ENCODE data around the gene NAA10. TPM values are rescaled to one million over a fixed set of nuclear protein-coding genes. Genes with fewer than 3 reads are reported as not detected.

NAA10 gene
- total RNA-seq, 2 donors from 2014 or later: 60.1 to 66.4 TPM

DNA sequence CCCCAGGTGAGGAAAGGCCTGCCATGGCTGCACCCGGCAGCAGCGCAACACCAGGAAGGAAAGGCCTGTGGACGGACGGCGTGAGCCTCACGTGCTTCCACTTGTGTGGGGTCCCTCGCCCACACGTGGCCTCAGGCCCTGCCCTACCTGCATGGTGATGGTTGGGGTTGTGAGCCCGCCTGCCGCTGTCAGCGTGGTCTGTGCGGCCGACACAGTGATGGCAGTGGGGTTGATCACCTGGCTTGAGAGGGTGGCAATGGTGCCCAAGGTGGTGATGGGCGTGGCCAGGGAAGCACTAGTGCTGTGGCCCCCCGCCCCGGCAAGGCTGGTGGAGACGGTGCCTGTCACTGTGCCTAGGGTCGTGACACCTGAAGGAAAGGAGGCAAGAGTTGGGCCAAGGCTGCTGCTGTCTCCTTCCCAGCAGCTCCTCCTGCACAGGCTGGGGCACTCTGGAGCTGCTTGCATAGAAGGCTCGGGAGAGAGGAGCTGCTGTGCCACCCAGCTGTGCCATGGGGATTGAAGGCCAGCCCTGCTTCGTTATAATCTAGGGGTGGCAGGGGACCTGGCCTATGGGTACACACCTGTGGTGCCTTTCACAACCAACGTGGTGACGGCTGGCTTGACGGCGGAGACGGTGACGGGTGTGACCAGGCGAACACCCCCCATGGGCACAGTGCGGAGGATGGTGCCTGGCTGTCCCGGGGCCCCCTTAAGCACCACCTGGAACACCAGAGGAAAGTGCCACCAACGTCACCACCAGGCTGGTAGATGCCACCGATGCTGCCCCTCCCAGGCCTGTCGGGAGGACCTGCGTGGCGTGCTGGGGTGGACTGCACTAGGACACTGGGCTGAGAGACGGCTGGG is 21.4 kb upstream of the NAA10 start:
- TF ChIP-seq, protein P1, sequence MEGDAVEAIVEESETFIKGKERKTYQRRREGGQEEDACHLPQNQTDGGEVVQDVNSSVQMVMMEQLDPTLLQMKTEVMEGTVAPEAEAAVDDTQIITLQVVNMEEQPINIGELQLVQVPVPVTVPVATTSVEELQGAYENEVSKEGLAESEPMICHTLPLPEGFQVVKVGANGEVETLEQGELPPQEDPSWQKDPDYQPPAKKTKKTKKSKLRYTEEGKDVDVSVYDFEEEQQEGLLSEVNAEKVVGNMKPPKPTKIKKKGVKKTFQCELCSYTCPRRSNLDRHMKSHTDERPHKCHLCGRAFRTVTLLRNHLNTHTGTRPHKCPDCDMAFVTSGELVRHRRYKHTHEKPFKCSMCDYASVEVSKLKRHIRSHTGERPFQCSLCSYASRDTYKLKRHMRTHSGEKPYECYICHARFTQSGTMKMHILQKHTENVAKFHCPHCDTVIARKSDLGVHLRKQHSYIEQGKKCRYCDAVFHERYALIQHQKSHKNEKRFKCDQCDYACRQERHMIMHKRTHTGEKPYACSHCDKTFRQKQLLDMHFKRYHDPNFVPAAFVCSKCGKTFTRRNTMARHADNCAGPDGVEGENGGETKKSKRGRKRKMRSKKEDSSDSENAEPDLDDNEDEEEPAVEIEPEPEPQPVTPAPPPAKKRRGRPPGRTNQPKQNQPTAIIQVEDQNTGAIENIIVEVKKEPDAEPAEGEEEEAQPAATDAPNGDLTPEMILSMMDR (IDR thresholded peaks at IDR 0.05): no peak
- ATAC-seq (ENCODE audit: insufficient number of reproducible peaks, low FRiP score, low read depth): no peak
- Histone ChIP-seq H3K4me1 (ENCODE audit: control insufficient read depth in 1 of 2, low read depth in 2 of 2) (peaks cover 0 to 15% of the 10 kb centered on the region in 2 donors), H3K4me3 (no peak overlapping the region), H3K9me3 (no peaks in the 10 kb centered on the region), H3K36me3 (peaks cover 25% of the 10 kb centered on the region), H3K27ac (no peak overlapping the region), H3K27me3 (replicated peaks; ENCODE audit: insufficient read depth) (no peaks in the 10 kb centered on the region)
- DNase-seq (ENCODE audit: low spot score): no peak

DNA sequence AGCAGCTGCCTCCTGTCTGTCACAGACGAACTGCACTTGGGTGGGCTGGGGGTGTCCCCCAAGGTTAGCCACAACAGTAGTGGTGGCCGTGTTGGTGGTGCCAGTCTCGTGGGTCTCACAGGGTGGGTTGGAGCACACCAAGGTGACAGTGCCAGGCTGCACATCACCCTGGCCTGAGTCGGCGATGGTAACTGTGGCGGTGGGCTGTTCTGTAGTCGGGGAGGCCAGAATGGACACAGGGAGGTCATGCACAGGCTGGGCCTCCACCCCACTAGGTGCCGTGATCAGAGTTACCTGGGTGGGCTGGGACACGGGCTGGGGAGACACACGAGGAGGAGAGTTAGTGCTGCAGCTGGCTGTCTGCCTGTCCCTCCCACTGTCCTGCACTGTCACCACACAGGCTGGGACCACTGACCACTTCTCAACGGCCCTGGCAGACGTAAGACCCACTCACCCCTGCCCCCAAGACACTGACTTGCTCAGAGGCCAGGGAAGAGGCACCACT is 20.4 kb upstream of the NAA10 start:
- Histone ChIP-seq H3K9me3 (no peaks in the 10 kb centered on the region), H3K36me3 (peaks cover 32% of the 10 kb centered on the region), H3K4me3 (no peak overlapping the region), H3K27ac (no peak overlapping the region), H3K4me1 (ENCODE audit: control insufficient read depth in 1 of 2, low read depth in 2 of 2) (peaks cover 0 to 15% of the 10 kb centered on the region in 2 donors), H3K27me3 (replicated peaks; ENCODE audit: insufficient read depth) (no peaks in the 10 kb centered on the region)
- TF ChIP-seq, protein P1 (IDR thresholded peaks at IDR 0.05): no peak
- DNase-seq (ENCODE audit: low spot score) (no peak), ATAC-seq (ENCODE audit: insufficient number of reproducible peaks, low FRiP score, low read depth) (no peak)

DNA sequence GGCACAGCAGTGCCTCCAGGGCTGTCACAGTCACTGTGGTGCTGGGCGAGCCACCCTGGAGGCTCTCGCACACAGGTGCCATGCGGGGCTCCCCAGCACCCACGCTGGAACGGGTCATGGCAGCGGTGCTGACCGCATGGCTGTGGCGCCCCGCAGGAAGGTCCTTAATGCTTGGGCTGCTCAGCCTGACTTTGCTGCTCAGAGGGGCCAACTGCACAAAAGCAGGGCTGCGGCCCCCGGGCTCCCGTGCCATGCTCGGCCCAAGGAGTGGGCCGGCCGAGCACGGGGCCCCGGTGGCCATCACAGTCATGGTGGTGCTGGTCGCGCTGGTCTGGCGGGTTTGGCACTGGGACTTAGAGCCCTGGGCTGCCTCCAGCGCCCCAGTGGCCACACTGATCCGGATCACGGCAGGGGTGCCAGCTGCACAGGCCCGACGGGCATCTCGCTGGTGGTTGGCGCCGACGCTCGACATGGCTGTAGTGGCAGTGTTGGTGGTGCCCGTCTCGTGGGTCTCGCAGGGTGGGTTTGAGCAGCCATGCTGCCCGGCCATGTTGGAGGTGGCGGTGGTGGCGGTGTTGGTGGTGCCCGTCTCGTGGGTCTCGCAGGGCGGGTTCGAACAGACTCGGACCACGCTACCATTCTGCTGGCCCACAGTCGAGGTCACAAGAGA is 19.9 kb upstream of the NAA10 start:
- TF ChIP-seq, protein P1 (IDR thresholded peaks at IDR 0.05): no peak
- DNase-seq (ENCODE audit: low spot score): no peak
- Histone ChIP-seq H3K4me3 (no peak overlapping the region), H3K36me3 (peaks cover 29% of the 10 kb centered on the region), H3K9me3 (no peaks in the 10 kb centered on the region), H3K4me1 (ENCODE audit: control insufficient read depth in 1 of 2, low read depth in 2 of 2) (peaks cover 0 to 15% of the 10 kb centered on the region in 2 donors), H3K27ac (peak overlapping the region; percentile 76 to 81), H3K27me3 (replicated peaks; ENCODE audit: insufficient read depth) (no peaks in the 10 kb centered on the region)
- no peak for ATAC-seq (ENCODE audit: insufficient number of reproducible peaks, low FRiP score, low read depth)

DNA sequence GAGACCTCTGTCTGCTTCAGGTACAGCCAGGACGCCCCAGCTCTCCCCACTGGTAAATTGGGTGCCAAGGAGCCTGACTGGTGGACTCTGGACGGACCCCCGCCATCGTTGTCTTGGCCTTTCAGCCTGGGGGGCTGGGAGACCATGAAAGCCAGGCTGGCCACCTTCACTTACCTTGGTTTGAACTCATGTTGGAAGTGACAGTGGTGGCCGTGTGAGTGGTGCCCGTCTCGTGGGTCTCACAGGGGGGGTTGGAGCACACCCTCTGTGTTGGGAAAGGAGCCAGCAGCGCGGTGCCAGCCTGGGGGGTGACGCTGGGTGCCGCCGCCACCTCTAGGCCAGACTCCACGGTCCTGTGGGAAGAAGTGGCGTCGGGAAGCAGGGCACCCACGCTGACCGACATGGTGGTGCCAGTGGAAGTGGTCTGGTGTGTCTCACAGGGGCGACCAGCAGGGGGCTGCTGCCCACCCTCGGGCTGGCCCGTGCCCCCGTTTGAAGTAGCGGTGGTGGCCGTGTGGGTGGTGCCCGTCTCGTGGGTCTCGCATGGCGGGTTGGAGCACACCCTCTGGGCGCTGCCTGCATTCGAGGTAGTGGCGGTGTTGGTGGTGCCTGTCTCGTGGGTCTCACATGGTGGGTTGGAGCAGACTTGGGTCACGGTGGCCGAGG is 19.2 kb upstream of the NAA10 start:
- TF ChIP-seq, protein P1 (IDR thresholded peaks at IDR 0.05): no peak
- no peak for ATAC-seq (ENCODE audit: insufficient number of reproducible peaks, low FRiP score, low read depth)
- Histone ChIP-seq H3K9me3 (no peaks in the 10 kb centered on the region), H3K36me3 (peaks cover 23% of the 10 kb centered on the region), H3K27ac (peak overlapping the region; percentile 76 to 81), H3K27me3 (replicated peaks; ENCODE audit: insufficient read depth) (no peaks in the 10 kb centered on the region), H3K4me3 (peak overlapping the region; percentile 29), H3K4me1 (ENCODE audit: control insufficient read depth in 1 of 2, low read depth in 2 of 2) (peaks cover 0 to 15% of the 10 kb centered on the region in 2 donors)
- no peak for DNase-seq (ENCODE audit: low spot score)

Measured in thoracic aorta (tissue), 2 donors.